Measurements from ENCODE around the gene KCTD6.
A peak's percentile ranks its signal among the peaks of the same experiment; 100 is the strongest.

Gene KCTD6

DNA sequence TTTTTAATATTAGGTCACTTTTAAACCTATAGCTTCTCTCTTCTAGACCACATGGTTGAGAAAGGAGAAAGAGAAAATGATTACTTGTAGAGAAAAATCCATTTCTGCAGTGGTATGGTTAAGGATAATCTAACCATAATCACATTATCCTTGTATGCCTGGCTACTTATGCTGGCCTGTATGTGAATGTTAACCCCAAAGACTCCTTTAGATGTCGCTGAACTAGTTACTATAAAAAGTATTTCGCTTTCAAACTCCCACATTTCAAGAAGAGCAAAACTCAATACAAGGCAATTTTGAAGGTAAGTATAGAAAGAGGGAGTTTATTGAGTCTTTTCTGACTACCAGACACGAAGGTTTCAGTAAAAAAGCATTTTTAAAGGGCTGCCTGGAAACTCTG lies 2.2 kb downstream of the KCTD6 start:
- in situ Hi-C loops (cut with MboI; ENCODE audit: low sequenced_read_pairs), result loop anchor here (10.0 kb wide), 1 partner anchor 169 kb away; no protein-coding TSS in a partner anchor
- Histone ChIP-seq H3K27me3 (ENCODE audit: low read depth) (no peaks in the 10 kb centered on the region), H3K36me3 (replicated peaks) (no peaks in the 10 kb centered on the region), H3K9me3 (no peaks in the 10 kb centered on the region), H3K4me1 (peaks cover 44% of the 10 kb centered on the region), H3K4me3 (peak overlapping the region; percentile 60)
- no peak for DNase-seq (ENCODE audit: low spot score in 2 of 2)

DNA sequence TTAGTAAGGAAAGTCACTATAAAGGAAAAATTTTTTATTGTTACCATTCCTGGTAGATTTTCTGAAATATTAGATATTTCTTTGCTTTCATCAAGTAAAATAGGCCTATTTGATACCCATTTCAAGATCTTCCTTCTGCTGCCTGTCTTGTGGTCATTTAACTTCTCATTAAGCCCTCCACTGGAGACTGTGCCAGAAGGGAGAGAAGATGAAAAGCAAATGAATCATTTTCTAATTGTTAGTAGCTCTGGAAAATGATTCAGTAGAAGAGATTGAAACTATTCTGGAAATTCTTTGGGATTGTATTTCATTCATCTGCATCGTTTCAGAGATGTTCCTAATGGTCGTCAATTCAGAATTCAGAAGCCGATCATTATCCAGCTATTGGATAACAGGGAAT lies 3.2 kb downstream of the KCTD6 start:
- Histone ChIP-seq H3K4me3 (no peak overlapping the region), H3K9me3 (no peaks in the 10 kb centered on the region), H3K36me3 (replicated peaks) (no peaks in the 10 kb centered on the region), H3K4me1 (peaks cover 44% of the 10 kb centered on the region), H3K27me3 (ENCODE audit: low read depth) (no peaks in the 10 kb centered on the region)
- in situ Hi-C loops (cut with MboI; ENCODE audit: low sequenced_read_pairs), result loop anchor here (10.0 kb wide), 1 partner anchor 170 kb away; no protein-coding TSS in a partner anchor
- no peak for DNase-seq (ENCODE audit: low spot score in 2 of 2)

DNA sequence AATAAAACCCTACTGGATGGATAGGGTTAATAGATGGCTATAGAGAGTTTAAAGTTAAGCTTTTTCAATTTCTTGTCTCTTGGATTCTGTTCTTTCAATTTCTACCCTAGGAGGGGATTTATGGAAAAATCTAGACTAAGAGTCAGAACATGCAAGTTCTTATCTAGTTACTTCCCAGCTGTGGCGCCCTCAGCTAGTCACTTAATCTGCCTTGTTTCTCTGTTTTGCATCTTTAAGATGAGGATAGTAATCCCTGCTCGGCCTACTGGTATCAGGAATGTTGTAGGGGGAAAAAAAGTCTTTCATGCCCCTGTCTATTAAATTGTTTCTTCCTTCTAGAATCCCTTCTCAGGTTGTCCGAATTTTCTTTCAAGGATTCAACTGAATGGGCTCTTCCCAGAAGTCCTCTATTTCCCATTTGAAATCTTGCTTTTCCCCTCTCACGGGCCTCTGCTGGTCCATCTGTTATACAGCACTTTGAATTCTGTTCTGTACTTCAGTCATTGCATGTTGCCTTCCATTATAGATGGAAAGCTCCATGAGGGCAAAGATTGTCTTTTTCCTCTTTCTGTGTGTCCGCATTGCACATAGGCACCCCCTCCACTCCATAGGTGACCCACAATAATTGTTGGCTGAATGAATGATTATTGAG lies 4.4 kb downstream of the KCTD6 start:
- Histone ChIP-seq H3K9me3 (no peaks in the 10 kb centered on the region), H3K36me3 (replicated peaks) (peaks cover 5% of the 10 kb centered on the region; the same call in 1 of the 2 replicates), H3K4me3 (no peak overlapping the region), H3K4me1 (peaks cover 44% of the 10 kb centered on the region), H3K27me3 (ENCODE audit: low read depth) (no peaks in the 10 kb centered on the region)
- in situ Hi-C loops (cut with MboI; ENCODE audit: low sequenced_read_pairs), result loop anchor here (10.0 kb wide), 1 partner anchor 172 kb away; no protein-coding TSS in a partner anchor
- no peak for DNase-seq (ENCODE audit: low spot score in 2 of 2)

DNA sequence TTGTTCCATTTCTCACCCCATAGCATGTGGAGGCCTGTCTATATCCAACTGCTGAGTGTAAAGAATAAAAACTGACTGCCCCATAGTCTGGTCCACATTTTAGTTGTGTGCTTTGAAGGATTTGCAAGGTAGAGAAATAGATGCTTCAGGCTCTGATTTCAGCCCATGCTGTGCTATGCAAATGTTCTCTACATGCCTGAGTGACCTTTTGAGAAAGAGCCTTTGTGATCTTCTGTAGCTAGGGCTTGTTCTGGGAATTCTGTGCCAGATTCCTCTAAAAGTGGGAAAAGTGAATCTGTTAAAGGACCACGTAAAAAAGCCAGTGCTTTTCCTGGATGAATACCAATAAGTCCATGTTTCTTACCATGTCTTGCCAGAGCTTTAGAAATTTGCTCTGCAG lies 5.2 kb downstream of the KCTD6 start:
- Histone ChIP-seq H3K36me3 (replicated peaks) (peaks cover 6% of the 10 kb centered on the region; the same call in 1 of the 2 replicates), H3K4me1 (peaks cover 44% of the 10 kb centered on the region), H3K4me3 (no peak overlapping the region), H3K27me3 (ENCODE audit: low read depth) (no peaks in the 10 kb centered on the region), H3K9me3 (no peaks in the 10 kb centered on the region)
- DNase-seq (ENCODE audit: low spot score in 2 of 2), result peak; percentile 47 to 63
- in situ Hi-C loops (cut with MboI; ENCODE audit: low sequenced_read_pairs), result loop anchor here (10.0 kb wide), 1 partner anchor 172 kb away; no protein-coding TSS in a partner anchor

DNA sequence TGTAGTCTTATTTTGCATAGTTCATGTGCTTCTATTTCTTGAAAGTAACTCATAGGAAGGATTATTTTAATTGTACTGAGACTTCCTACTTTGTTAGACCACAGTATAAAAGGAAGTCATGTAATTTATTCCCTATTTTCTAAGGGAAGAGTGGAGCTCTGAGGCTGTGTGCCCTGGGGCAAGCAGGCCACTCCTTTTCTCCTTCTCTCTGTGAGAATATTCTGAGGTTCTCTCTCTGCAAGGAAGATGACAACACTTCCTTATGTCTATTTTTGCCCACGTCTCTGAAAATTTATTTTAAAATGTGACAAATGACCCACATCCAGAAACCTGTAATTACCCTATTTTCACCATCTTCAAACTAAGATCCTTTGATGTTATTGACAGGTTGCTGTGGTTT lies 11.0 kb downstream of the KCTD6 start:
- H3K4me1 ChIP-seq, result peaks cover 10% of the 10 kb centered on the region
- H3K36me3 ChIP-seq (replicated peaks), result peaks cover 6% of the 10 kb centered on the region; the same call in 1 of the 2 replicates
- in situ Hi-C loops (cut with MboI; ENCODE audit: low sequenced_read_pairs), result no loop called here
- H3K4me3 ChIP-seq, result no peak overlapping the region
- H3K9me3 ChIP-seq, result no peaks in the 10 kb centered on the region
- DNase-seq (ENCODE audit: low spot score in 2 of 2), result peak; percentile 40 to 58
- no peaks in the 10 kb centered on the region for H3K27me3 ChIP-seq (ENCODE audit: low read depth)

DNA sequence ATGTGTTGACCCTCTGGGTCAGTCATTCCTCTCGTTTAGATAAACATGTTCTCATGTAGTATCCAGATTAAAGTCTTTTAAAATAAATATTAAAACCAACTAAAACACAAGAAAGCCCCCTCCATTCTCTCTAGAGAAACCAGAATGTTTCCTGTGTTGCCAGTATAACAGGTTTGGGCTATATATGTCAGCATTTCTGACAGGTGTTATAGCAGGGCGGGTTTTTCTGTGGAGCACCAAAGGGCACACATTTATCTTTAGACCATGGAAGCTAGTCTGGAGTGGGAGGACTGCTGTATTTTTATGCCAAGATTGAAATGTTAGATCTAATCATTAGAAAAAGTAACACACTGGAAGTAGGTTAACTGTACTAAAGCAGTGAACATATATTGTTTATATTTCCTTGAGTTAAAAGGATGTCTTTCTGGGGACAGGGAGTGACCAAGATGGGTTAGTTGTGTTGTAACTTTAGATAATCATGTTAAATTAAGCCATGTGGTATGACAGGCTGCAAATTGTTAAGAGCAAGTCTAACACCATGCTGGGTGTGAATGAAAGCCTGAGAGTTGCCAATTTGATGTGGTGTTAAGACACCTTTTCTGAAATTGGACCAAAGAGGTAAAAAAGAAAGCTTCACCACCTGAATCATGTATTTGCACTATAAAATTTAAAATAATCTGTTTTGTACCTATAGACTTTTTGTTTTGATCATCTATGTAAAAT lies 15.6 kb downstream of the KCTD6 start:
- no peaks in the 10 kb centered on the region for H3K36me3 ChIP-seq (replicated peaks)
- no peaks in the 10 kb centered on the region for H3K27me3 ChIP-seq (ENCODE audit: low read depth)
- in situ Hi-C loops (cut with MboI; ENCODE audit: low sequenced_read_pairs), result no loop called here
- DNase-seq (ENCODE audit: low spot score in 2 of 2), result no peak
- H3K9me3 ChIP-seq, result no peaks in the 10 kb centered on the region
- H3K4me3 ChIP-seq, result no peak overlapping the region
- peaks cover 7% of the 10 kb centered on the region for H3K4me1 ChIP-seq

DNA sequence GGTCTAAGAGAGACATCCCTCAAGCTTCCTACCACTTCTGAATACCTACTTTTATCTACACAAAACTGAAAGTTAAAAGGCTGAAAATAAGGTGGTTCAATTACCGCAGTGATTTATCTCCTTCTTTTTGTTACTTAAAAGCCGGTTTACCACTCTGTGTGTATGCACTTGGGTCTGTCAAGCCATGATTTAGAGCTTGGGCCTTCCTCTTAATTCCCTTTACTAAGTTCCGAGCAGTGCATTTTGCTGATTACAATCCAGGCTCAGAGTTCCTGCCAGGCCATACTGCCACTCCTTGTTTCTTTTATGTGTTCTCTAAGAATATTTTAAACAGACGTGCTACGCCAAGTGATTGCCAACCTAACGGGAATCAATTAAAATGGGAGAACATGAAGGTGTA lies 16.5 kb downstream of the KCTD6 start:
- no peak overlapping the region for H3K4me3 ChIP-seq
- DNase-seq (ENCODE audit: low spot score in 2 of 2), result no peak
- H3K4me1 ChIP-seq, result peaks cover 6% of the 10 kb centered on the region
- no peaks in the 10 kb centered on the region for H3K27me3 ChIP-seq (ENCODE audit: low read depth)
- no peaks in the 10 kb centered on the region for H3K36me3 ChIP-seq (replicated peaks)
- H3K9me3 ChIP-seq, result no peaks in the 10 kb centered on the region
- in situ Hi-C loops (cut with MboI; ENCODE audit: low sequenced_read_pairs), result no loop called here

DNA sequence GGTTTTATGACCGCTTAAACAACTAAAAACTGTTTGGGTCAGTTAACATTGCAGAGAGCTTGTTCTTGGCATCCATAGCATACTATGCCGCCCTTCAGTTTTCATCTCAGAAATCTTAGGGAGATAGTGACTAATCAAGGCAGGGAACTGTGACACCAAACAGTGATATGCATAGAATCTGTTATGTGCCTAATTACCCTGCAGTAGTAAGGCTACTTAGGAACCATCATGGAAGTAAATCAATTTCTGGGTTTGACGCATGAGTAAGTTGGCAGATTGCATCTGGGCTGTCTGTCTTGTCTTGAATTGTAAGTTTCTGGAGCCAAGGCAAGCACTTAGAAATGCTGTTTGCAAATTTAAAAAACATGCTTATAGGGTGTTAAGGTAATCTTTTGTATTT lies 22.5 kb downstream of the KCTD6 start:
- in situ Hi-C loops (cut with MboI; ENCODE audit: low sequenced_read_pairs), result no loop called here
- H3K36me3 ChIP-seq (replicated peaks), result no peaks in the 10 kb centered on the region
- no peak overlapping the region for H3K4me3 ChIP-seq

DNA sequence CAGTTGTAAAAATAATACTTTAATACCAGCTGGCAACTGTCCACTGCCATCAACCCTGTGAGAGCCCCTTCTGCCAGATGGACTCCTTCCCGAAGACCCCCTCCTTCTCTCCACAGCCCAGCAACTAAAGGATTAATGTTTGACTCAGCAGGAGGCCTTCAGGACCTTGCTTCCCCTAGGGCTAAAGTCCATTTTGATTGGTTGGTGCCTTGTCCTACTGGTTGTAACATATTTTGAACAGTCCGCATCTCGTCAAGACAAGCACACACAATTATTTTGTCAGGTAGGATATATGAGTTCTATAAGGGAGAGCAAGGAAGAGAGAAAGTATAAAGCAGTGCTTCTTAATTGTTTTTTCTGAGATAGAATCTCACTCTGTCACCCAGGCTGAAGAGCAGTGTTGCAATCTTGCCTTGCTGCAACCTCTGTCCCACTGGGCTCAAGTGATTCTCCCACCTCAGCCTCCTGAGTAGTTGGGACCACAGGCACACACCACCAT lies 26.4 kb downstream of the KCTD6 start:
- Histone ChIP-seq H3K27me3 (ENCODE audit: low read depth) (no peaks in the 10 kb centered on the region), H3K4me3 (no peak overlapping the region), H3K9me3 (no peaks in the 10 kb centered on the region), H3K4me1 (peaks cover 4% of the 10 kb centered on the region; the same call in 1 of the 2 replicates), H3K36me3 (replicated peaks) (no peaks in the 10 kb centered on the region)
- DNase-seq (ENCODE audit: low spot score in 2 of 2), result no peak
- in situ Hi-C loops (cut with MboI; ENCODE audit: low sequenced_read_pairs), result no loop called here

More for the DNA sequence above, 22.5 kb downstream of the KCTD6 start:
- Histone ChIP-seq H3K4me1 (no peaks in the 10 kb centered on the region), H3K27me3 (ENCODE audit: low read depth) (no peaks in the 10 kb centered on the region), H3K9me3 (no peaks in the 10 kb centered on the region)
- DNase-seq (ENCODE audit: low spot score in 2 of 2), result no peak

DNA sequence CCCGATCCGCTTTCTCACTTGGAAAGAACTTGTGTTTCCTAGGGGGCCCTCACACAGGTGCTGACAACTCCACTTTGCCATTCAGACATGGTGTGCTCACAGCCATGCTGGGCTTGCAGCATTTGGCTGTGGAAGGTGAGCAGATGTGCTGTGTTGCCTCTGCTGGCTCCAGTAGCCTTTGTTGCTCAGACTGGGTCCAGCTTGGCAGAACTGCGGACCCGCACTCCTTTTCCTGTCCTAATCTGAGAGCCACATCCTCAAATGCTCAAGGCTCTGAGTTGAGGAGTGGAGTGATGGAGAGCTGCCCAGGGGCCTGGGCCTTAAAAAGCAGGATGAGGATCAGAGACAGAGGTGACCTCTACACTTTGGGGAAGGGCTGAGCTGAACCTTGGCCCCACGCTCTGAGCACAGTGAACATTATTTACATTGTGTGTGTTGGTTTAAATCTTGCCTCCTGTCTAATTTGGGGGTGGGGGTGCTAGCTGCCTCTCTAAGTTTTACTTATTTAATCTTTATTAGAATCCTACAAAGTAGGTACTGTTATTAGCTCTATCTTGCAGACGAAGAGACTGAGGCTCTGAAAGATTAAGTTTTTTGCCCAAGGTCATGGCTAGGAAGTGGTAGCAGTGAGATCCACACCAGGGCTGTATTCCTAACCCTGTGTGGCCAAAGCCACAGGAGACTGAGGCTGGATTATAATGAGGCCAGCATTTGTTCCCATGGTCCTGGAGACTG lies 27.9 kb downstream of the KCTD6 start:
- no peak for DNase-seq (ENCODE audit: low spot score in 2 of 2)
- Histone ChIP-seq H3K36me3 (replicated peaks) (no peaks in the 10 kb centered on the region), H3K4me1 (peaks cover 5% of the 10 kb centered on the region; the same call in 1 of the 2 replicates), H3K4me3 (no peak overlapping the region), H3K27me3 (ENCODE audit: low read depth) (no peaks in the 10 kb centered on the region), H3K9me3 (no peaks in the 10 kb centered on the region)
- in situ Hi-C loops (cut with MboI; ENCODE audit: low sequenced_read_pairs), result no loop called here

DNA sequence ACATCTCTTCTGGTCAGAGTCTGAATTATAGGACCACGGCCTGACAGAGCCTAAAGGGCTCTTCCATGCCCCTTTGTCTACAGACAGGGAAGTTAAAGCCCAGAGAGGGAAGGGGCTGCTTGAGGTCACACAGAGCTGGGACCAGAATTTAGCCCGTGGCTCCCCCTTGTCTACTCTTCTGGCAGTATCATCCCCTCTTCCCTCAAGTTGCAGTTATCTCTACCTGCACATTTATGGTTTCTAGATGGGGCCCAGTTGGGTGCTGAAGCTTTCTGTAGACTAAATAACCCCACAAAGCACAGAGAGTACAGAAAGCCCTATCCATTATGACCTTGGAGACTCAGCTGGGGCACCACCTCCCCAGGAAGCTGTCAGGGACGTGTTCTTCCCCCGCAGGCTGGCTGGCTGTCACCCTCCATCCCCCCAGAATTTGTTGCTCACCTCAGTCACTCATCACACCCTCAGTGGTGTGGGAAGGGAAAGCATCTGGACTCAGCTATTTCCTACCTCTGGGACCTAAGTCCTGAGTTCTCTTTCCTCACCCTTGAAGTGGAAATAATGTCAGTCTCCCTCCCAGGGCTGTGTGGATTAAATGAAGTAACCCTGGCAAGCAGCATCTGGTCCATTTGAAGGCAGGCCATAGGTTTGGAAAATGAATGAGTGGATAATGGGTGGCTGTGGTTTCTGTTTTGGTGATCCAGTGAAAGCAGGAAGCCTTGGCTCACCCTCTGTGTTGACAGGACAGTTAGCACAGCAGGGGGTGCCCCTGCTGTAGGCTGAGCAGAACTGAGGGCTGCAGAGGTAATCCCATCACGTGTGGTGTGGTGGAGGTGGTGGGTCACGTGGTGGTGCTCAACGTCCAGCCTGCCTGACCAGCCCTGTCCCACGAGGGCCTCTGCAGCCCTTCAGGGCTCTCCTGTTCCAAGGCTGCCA lies 28.8 kb downstream of the KCTD6 start:
- Histone ChIP-seq H3K27me3 (ENCODE audit: low read depth) (no peaks in the 10 kb centered on the region), H3K4me3 (no peak overlapping the region), H3K9me3 (no peaks in the 10 kb centered on the region), H3K36me3 (replicated peaks) (no peaks in the 10 kb centered on the region), H3K4me1 (peaks cover 5% of the 10 kb centered on the region; the same call in 1 of the 2 replicates)
- no peak for DNase-seq (ENCODE audit: low spot score in 2 of 2)
- in situ Hi-C loops (cut with MboI; ENCODE audit: low sequenced_read_pairs), result no loop called here

DNA sequence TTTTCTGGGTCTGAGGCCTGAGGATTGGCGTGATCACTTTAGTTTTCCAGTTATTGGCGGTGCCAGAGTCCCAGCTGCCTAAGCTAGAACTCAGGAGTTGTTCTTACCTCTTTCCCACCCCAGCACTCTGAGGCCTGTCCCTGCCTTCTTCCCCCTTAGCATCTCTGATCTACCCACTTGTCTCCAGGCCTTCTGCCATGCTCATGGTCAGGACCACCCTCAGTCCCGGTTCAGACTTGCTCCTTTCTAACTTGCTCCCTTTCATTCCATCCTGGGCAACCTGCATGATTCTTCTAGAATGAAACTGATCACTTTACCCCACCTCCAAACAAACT lies 29.4 kb downstream of the KCTD6 start:
- in situ Hi-C loops (cut with MboI; ENCODE audit: low sequenced_read_pairs), result no loop called here
- Histone ChIP-seq H3K4me3 (no peak overlapping the region), H3K4me1 (peaks cover 5% of the 10 kb centered on the region; the same call in 1 of the 2 replicates), H3K36me3 (replicated peaks) (no peaks in the 10 kb centered on the region), H3K9me3 (no peaks in the 10 kb centered on the region), H3K27me3 (ENCODE audit: low read depth) (no peaks in the 10 kb centered on the region)
- DNase-seq (ENCODE audit: low spot score in 2 of 2), result no peak
